Fibroblast of lung (primary cell): ENCODE results near the gene CHAF1B.

Experiments used
- EZH2 ChIP-seq: IDR thresholded peaks from 2 replicates; pipeline ENCODE4 v1.5.1; 2012; ENCODE audit warnings: low read length, control low read depth, mild to moderate bottlenecking; ENCODE audit errors: missing control alignments
- TF ChIP-seq, protein P1 (sequence below), 2 donors: IDR thresholded peaks in 1 of 2; conservative IDR thresholded peaks in 1 of 2; 1 replicate in 1 of 2; 2 replicates in 1 of 2; pipeline ENCODE4 v1.5.1; 2011 to 2012; ENCODE audit warnings: low read length in 2 of 2, control low read depth in 1 of 2, inconsistent platforms in 1 of 2, low read depth in 1 of 2, mild to moderate bottlenecking in 1 of 2

DNA sequence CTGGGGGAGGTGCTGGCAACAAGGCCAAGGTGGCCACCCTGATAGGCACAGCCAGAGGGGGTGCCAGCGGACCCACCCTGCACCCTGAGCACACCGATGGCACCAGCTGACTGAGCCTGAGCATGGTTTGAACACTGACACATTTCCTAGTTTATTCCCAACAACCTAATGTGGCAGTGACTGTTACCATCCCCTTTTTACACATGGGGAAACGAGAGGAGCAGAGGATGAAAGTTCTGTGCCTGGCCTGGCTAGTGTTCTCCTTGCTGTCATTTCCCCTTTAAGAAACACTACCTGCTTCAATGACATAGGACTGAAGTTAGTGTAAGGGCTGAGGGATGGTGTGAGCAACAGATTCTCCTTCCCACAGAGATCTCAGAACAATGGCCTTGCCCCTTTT lies 79.4 kb downstream of the CHAF1B start:
- TF ChIP-seq, protein P1, sequence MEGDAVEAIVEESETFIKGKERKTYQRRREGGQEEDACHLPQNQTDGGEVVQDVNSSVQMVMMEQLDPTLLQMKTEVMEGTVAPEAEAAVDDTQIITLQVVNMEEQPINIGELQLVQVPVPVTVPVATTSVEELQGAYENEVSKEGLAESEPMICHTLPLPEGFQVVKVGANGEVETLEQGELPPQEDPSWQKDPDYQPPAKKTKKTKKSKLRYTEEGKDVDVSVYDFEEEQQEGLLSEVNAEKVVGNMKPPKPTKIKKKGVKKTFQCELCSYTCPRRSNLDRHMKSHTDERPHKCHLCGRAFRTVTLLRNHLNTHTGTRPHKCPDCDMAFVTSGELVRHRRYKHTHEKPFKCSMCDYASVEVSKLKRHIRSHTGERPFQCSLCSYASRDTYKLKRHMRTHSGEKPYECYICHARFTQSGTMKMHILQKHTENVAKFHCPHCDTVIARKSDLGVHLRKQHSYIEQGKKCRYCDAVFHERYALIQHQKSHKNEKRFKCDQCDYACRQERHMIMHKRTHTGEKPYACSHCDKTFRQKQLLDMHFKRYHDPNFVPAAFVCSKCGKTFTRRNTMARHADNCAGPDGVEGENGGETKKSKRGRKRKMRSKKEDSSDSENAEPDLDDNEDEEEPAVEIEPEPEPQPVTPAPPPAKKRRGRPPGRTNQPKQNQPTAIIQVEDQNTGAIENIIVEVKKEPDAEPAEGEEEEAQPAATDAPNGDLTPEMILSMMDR (conservative IDR thresholded peaks at IDR 0.05 in 1 of 2, IDR thresholded peaks at IDR 0.05 in 1 of 2; ENCODE audit: low read depth in 1 of 2, low read length in 2 of 2): no peak
- TF ChIP-seq EZH2: no peak
